NT2/D1 (cell line): Measurements from ENCODE around the gene KANK4.

ENCODE experiments used
- SUZ12 ChIP-seq: IDR thresholded peaks from 2 replicates; pipeline ENCODE4 v1.6.1; 2011; ENCODE audit not compliant: insufficient read length, insufficient read depth; ENCODE audit errors: extremely low read depth
- ZNF274 ChIP-seq: IDR thresholded peaks from 2 replicates; pipeline ENCODE4 v1.6.1; 2011; ENCODE audit warnings: mild to moderate bottlenecking, low read depth, low read length

DNA sequence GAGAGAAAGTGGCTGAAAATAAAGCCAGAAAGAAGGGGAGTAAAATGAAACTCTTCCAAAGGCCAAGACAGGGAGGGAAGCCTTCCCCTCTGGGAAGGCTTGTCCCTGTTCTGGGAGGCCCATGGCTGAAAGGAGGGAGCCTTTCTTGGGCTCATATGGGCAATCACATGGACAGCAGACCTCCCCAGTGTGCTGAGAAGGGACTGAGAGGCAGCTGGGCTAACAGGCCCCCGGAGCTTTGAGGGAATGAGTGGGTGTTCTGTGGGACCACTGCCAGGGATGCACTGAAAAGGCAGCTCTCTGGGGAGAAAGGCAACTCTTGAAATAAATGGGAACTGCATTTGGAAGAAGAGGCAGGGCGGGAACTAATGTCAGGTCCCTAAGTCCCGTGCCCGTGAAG is 39.1 kb downstream of the KANK4 start:
- TF ChIP-seq ZNF274: no peak
- TF ChIP-seq SUZ12: no peak
